ENCODE results near the gene ECI1.

DNA sequence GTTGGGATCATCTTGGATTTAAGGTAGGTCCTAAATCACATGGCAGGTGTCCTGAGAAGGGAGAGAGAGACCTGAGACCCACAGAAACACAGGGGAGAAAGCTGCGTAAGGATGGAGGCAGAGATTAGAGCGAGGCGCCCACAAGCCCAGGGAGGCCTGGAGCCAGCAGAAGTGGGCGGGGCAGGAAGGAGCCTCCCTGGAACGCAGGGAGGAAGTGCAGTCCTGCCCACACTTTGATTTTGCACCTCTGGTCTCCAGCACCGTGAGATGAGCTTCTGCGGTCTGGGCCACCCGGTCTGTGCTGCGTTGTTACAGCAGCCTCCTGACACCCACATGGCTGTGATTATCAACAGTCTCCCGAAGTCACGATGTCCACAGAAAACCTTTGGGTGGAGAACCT lies 8.8 kb downstream of the ECI1 start:
- TF ChIP-seq, protein P1, sequence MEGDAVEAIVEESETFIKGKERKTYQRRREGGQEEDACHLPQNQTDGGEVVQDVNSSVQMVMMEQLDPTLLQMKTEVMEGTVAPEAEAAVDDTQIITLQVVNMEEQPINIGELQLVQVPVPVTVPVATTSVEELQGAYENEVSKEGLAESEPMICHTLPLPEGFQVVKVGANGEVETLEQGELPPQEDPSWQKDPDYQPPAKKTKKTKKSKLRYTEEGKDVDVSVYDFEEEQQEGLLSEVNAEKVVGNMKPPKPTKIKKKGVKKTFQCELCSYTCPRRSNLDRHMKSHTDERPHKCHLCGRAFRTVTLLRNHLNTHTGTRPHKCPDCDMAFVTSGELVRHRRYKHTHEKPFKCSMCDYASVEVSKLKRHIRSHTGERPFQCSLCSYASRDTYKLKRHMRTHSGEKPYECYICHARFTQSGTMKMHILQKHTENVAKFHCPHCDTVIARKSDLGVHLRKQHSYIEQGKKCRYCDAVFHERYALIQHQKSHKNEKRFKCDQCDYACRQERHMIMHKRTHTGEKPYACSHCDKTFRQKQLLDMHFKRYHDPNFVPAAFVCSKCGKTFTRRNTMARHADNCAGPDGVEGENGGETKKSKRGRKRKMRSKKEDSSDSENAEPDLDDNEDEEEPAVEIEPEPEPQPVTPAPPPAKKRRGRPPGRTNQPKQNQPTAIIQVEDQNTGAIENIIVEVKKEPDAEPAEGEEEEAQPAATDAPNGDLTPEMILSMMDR (IDR thresholded peaks at IDR 0.05): no peak
- TF ChIP-seq POLR2A (IDR thresholded peaks at IDR 0.05): no peak
